ENCODE results near the gene MYO7B.
A peak's percentile ranks its signal among the peaks of the same experiment; 100 is the strongest.

MYO7B gene

GRCh38 chr2:127642706-127643438 is 107.4 kb downstream of the MYO7B start:
- in situ Hi-C loops (cut with HindIII; ENCODE audit: low pct_unique_long_range_greater_than_20kb, low sequenced_read_pairs) = no loop called here
- no peak for TF ChIP-seq JUND (IDR thresholded peaks at IDR 0.05; ENCODE audit: low read depth)
- no peak for DNase-seq (ENCODE audit: low read depth in 1 of 2, low spot score in 1 of 2)

- TF ChIP-seq JUND (IDR thresholded peaks at IDR 0.05; ENCODE audit: low read depth) = no peak
- in situ Hi-C loops (cut with HindIII; ENCODE audit: low pct_unique_long_range_greater_than_20kb, low sequenced_read_pairs) = no loop called here
- DNase-seq (ENCODE audit: low read depth in 1 of 2, low spot score in 1 of 2) = no peak
Measured at GRCh38 chr2:127643439-127644065, 108.1 kb downstream of the MYO7B start.

GRCh38 chr2:127644066-127645025 is 108.9 kb downstream of the MYO7B start:
- in situ Hi-C loops (cut with HindIII; ENCODE audit: low pct_unique_long_range_greater_than_20kb, low sequenced_read_pairs) = no loop called here
- peak in 1 of 2 experiments; percentile 9 for DNase-seq (ENCODE audit: low read depth in 1 of 2, low spot score in 1 of 2)
- TF ChIP-seq JUND (IDR thresholded peaks at IDR 0.05; ENCODE audit: low read depth) = no peak

- DNase-seq (ENCODE audit: low read depth in 1 of 2, low spot score in 1 of 2) = no peak
- in situ Hi-C loops (cut with HindIII; ENCODE audit: low pct_unique_long_range_greater_than_20kb, low sequenced_read_pairs) = no loop called here
- TF ChIP-seq JUND (IDR thresholded peaks at IDR 0.05; ENCODE audit: low read depth) = no peak
Measured at GRCh38 chr2:127645026-127645394, 109.5 kb downstream of the MYO7B start.

GRCh38 chr2:127645395-127646291 is 110.2 kb downstream of the MYO7B start, which contains the start of gene GPR17:
Gene GPR17, plus strand, starts transcription at chr2:127646153. Its CDS starts 4,583 bp downstream, at chr2:127650736.
- in situ Hi-C loops (cut with HindIII; ENCODE audit: low pct_unique_long_range_greater_than_20kb, low sequenced_read_pairs) = no loop called here
- no peak for DNase-seq (ENCODE audit: low read depth in 1 of 2, low spot score in 1 of 2)
- no peak for TF ChIP-seq JUND (IDR thresholded peaks at IDR 0.05; ENCODE audit: low read depth)

GRCh38 chr2:127646487-127647241 is 111.2 kb downstream of the MYO7B start:
- in situ Hi-C loops (cut with HindIII; ENCODE audit: low pct_unique_long_range_greater_than_20kb, low sequenced_read_pairs) = no loop called here
- DNase-seq (ENCODE audit: low read depth in 1 of 2, low spot score in 1 of 2) = no peak
- TF ChIP-seq JUND (IDR thresholded peaks at IDR 0.05; ENCODE audit: low read depth) = no peak

GRCh38 chr2:127647242-127648190 is 112.0 kb downstream of the MYO7B start:
- DNase-seq (ENCODE audit: low read depth in 1 of 2, low spot score in 1 of 2) = no peak
- no peak for TF ChIP-seq JUND (IDR thresholded peaks at IDR 0.05; ENCODE audit: low read depth)
- in situ Hi-C loops (cut with HindIII; ENCODE audit: low pct_unique_long_range_greater_than_20kb, low sequenced_read_pairs) = no loop called here

GRCh38 chr2:127648321-127648720 is 112.8 kb downstream of the MYO7B start:
- in situ Hi-C loops (cut with HindIII; ENCODE audit: low pct_unique_long_range_greater_than_20kb, low sequenced_read_pairs) = no loop called here
- no peak for DNase-seq (ENCODE audit: low read depth in 1 of 2, low spot score in 1 of 2)
- no peak for TF ChIP-seq JUND (IDR thresholded peaks at IDR 0.05; ENCODE audit: low read depth)

- in situ Hi-C loops (cut with HindIII; ENCODE audit: low pct_unique_long_range_greater_than_20kb, low sequenced_read_pairs) = no loop called here
- TF ChIP-seq JUND (IDR thresholded peaks at IDR 0.05; ENCODE audit: low read depth) = no peak
- DNase-seq (ENCODE audit: low read depth in 1 of 2, low spot score in 1 of 2) = no peak
Measured at GRCh38 chr2:127649100-127649611, 113.7 kb downstream of the MYO7B start.

GRCh38 chr2:127649684-127650040 is 114.2 kb downstream of the MYO7B start:
- DNase-seq (ENCODE audit: low read depth in 1 of 2, low spot score in 1 of 2) = peak; percentile 67 to 86
- TF ChIP-seq JUND (IDR thresholded peaks at IDR 0.05; ENCODE audit: low read depth) = no peak
- in situ Hi-C loops (cut with HindIII; ENCODE audit: low pct_unique_long_range_greater_than_20kb, low sequenced_read_pairs) = no loop called here

Data from T47D (cell line).